Activated CD4-positive, alpha-beta T cell treated with anti-CD3 and anti-CD28 coated beads, Interleukin-2, amount 50 U/mL, for 4 hours (primary cell): Measurements from ENCODE around the gene SASH1.

Experiments used
- DNase-seq, 2 experiments: peaks; one replicate each; pipeline ENCODE4 v3.0.0-alpha.2; 2020

The SASH1 gene

GRCh38 chr6:148438632-148439031, 96.0 kb downstream of the SASH1 start:
- DNase-seq, result no peak

- DNase-seq, result no peak
Observed at GRCh38 chr6:148440016-148440415, 97.4 kb downstream of the SASH1 start.

GRCh38 chr6:148440877-148441453, 98.3 kb downstream of the SASH1 start:
- DNase-seq, result no peak

- no peak for DNase-seq
Observed at GRCh38 chr6:148441454-148441911, 98.8 kb downstream of the SASH1 start.

GRCh38 chr6:148443798-148444560, 101.3 kb downstream of the SASH1 start:
- no peak for DNase-seq

GRCh38 chr6:148445116-148445515, 102.5 kb downstream of the SASH1 start:
- DNase-seq, result no peak

- DNase-seq, result no peak
Observed at GRCh38 chr6:148445620-148446019, 103.0 kb downstream of the SASH1 start.

GRCh38 chr6:148446681-148447080, 104.0 kb downstream of the SASH1 start:
- DNase-seq, result no peak

- no peak for DNase-seq
Observed at GRCh38 chr6:148447521-148448230, 105.0 kb downstream of the SASH1 start.

- DNase-seq, result no peak
Observed at GRCh38 chr6:148448369-148449012, 105.9 kb downstream of the SASH1 start.

GRCh38 chr6:148450866-148451265, 108.2 kb downstream of the SASH1 start:
- no peak for DNase-seq

GRCh38 chr6:148451690-148452089, 109.1 kb downstream of the SASH1 start:
- DNase-seq, result no peak

- no peak for DNase-seq
Observed at GRCh38 chr6:148452876-148453275, 110.2 kb downstream of the SASH1 start.

- DNase-seq, result no peak
Observed at GRCh38 chr6:148453906-148454305, 111.3 kb downstream of the SASH1 start.

- DNase-seq, result no peak
Observed at GRCh38 chr6:148455225-148455624, 112.6 kb downstream of the SASH1 start.

GRCh38 chr6:148455674-148456558, 113.3 kb downstream of the SASH1 start:
- DNase-seq, result no peak

GRCh38 chr6:148457137-148457842, 114.7 kb downstream of the SASH1 start:
- no peak for DNase-seq

GRCh38 chr6:148457843-148458159, 115.2 kb downstream of the SASH1 start:
- DNase-seq, result no peak

GRCh38 chr6:148459238-148459637, 116.6 kb downstream of the SASH1 start:
- no peak for DNase-seq

GRCh38 chr6:148460876-148461646, 118.4 kb downstream of the SASH1 start:
- DNase-seq, result no peak

- no peak for DNase-seq
Observed at GRCh38 chr6:148461986-148462577, 119.4 kb downstream of the SASH1 start.
